PC-9 (cell line): Measurements from ENCODE around the gene MCTP2. TPM values are rescaled to one million over a fixed set of nuclear protein-coding genes. Genes with fewer than 3 reads are reported as not detected.
"Not testable (repeated sequence)": the region's sequence is repeated elsewhere in the genome, so short reads cannot be mapped to it uniquely, and the experiment has no call there.

Source experiments
- BruUV-seq: library from RNA; stranded (reverse); fragments of 400-500 nt; replicated peaks from 2 replicates; lab custom pipeline; 2021; lab: Mats Ljungman, UMichigan
- CTCF ChIA-PET: fragments of 300-600 bp; sonication (Branson Sonifier 250); formaldehyde crosslinking; loops from one replicate; lab custom pipeline; 2022; ENCODE audit warnings: antibody characterized with exemption; lab: Charles Lee
- POLR2A ChIA-PET: fragments of 300-600 bp; sonication (Branson Sonifier 250); formaldehyde crosslinking; loops from one replicate; lab custom pipeline; 2022; ENCODE audit warnings: antibody characterized with exemption; ENCODE audit not compliant: unreplicated experiment; lab: Charles Lee
- DNase-seq, 2 experiments: peaks; one replicate each; pipeline versions ENCODE4 v3.0.0 to v3.0.0-alpha.2; 2015 to 2022; ENCODE audit warnings: mixed read lengths in 1 of 2
- H2AFZ ChIP-seq: fragments of 200-600 bp; sonication (generic); 2 replicates; pipeline ENCODE4 v1.8.1; 2017; ENCODE audit warnings: antibody characterized with exemption
- H3F3A ChIP-seq: fragments of 200-600 bp; sonication (generic); 2 replicates; pipeline ENCODE4 v1.8.1; 2017; ENCODE audit warnings: antibody characterized with exemption, mild to moderate bottlenecking, low read depth; ENCODE audit not compliant: insufficient read depth
- H3K27ac ChIP-seq: fragments of 200-600 bp; sonication (generic); 2 replicates; pipeline ENCODE4 v1.6.1; 2016; ENCODE audit warnings: mixed run types
- H3K27me3 ChIP-seq: fragments of 200-600 bp; sonication (generic); 2 replicates; pipeline ENCODE4 v1.6.1; 2016; ENCODE audit warnings: low read depth, mixed run types; ENCODE audit not compliant: insufficient read depth
- H3K36me3 ChIP-seq: fragments of 200-600 bp; sonication (generic); 2 replicates; pipeline ENCODE4 v1.6.1; 2016; ENCODE audit warnings: low read depth, mixed run types
- H3K4me1 ChIP-seq: fragments of 200-600 bp; sonication (generic); replicated peaks from 2 replicates; pipeline ENCODE4 v1.6.1; 2016; ENCODE audit warnings: mixed run types; ENCODE audit not compliant: insufficient read depth
- H3K4me2 ChIP-seq: fragments of 200-600 bp; sonication (generic); 2 replicates; pipeline ENCODE4 v1.6.1; 2017; ENCODE audit warnings: mixed run types
- H3K4me3 ChIP-seq: fragments of 200-600 bp; sonication (generic); 2 replicates; pipeline ENCODE4 v1.6.1; 2016; ENCODE audit warnings: mixed run types
- H3K79me2 ChIP-seq: fragments of 200-600 bp; sonication (generic); 2 replicates; pipeline ENCODE4 v1.6.1; 2017; ENCODE audit warnings: low read depth, mixed run types
- H3K9me2 ChIP-seq: fragments of 200-600 bp; sonication (generic); 2 replicates; pipeline ENCODE4 v1.8.1; 2017; ENCODE audit warnings: mild to moderate bottlenecking; ENCODE audit not compliant: insufficient read depth
- H3K9me3 ChIP-seq: fragments of 200-600 bp; sonication (generic); 2 replicates; pipeline ENCODE4 v1.8.1; 2016; ENCODE audit warnings: low read depth; ENCODE audit not compliant: insufficient read depth
- H4K20me1 ChIP-seq: fragments of 200-600 bp; sonication (generic); 2 replicates; pipeline ENCODE4 v1.8.1; 2017; ENCODE audit not compliant: insufficient read depth
- CTCF ChIP-seq: fragments of 200-600 bp; sonication (generic); conservative IDR thresholded peaks from 2 replicates; pipeline ENCODE4 v1.6.1; 2017; ENCODE audit warnings: mixed run types, antibody characterized with exemption, mild to moderate bottlenecking, moderate library complexity
- EZH2 ChIP-seq: fragments of 200-600 bp; sonication (generic); IDR thresholded peaks from 2 replicates; pipeline ENCODE4 v1.8.0; 2017; ENCODE audit warnings: antibody characterized with exemption, low read depth
- intact Hi-C: fragments of 100-400 bp; cut with micrococcal nuclease; formaldehyde crosslinking; loops from one replicate; pipeline ENCODE4 v1.10.0; 2022; ENCODE audit not compliant: unreplicated experiment
- total RNA-seq: library from RNA; stranded (reverse); gene quantifications from 2 replicates; pipeline ENCODE4 v1.2.3, GENCODE V29; 2021

Gene MCTP2
- total RNA-seq, 1 experiment from 2014 or later: 5.7 TPM

GRCh38 chr15:94493176-94493575 is 261.8 kb downstream of the MCTP2 start:
- TF ChIP-seq CTCF (no peak), EZH2 (no peak)
- no peak for DNase-seq
- H3K4me3 ChIP-seq: no peak overlapping the region
- no peaks in the 10 kb centered on the region for H3K4me1 ChIP-seq
- H3K27ac ChIP-seq: no peak overlapping the region
- H3K36me3 ChIP-seq: no peaks in the 10 kb centered on the region
- H4K20me1 ChIP-seq: no peaks in the 10 kb centered on the region
- no peak overlapping the region for H2AFZ ChIP-seq
- no peak overlapping the region for H3K4me2 ChIP-seq
- no TSS peak for BruUV-seq
- intact Hi-C loops: no loop called here
- CTCF ChIA-PET: interaction anchor here (0.7 kb wide), 1 partner anchor 18 kb away, joined by 4 read pairs; no protein-coding TSS in a partner anchor
- POLR2A ChIA-PET: no interaction called here
- no peaks in the 10 kb centered on the region for H3K9me3 ChIP-seq
- peaks cover 6% of the 10 kb centered on the region for H3K27me3 ChIP-seq
- no peaks in the 10 kb centered on the region for H3K9me2 ChIP-seq
- H3K79me2 ChIP-seq: no peaks in the 10 kb centered on the region
- H3F3A ChIP-seq: no peaks in the 10 kb centered on the region

DNA sequence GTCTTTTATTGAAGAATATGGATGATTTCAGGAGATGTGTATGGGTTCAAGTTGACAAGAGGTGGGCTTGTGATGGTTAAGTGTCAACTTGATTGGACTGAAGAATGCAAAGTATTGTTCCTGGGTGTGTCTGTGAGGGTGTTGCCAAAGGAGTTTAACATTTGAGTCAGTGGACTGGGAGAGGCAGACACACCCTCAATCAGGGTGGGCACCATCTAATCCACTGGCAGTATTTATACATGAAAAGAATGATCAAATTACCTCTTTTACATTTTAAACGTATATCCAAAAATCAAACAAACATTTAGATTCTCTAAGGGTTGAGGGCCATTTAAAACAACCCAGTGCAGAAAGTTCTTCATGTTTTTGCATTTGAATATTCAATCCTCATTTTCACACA is 262.2 kb downstream of the MCTP2 start:
- H3K4me2 ChIP-seq, H3K27me3 ChIP-seq, POLR2A ChIA-PET, H3K4me3 ChIP-seq, H3F3A ChIP-seq, H2AFZ ChIP-seq, H3K9me2 ChIP-seq, intact Hi-C loops, BruUV-seq, H3K9me3 ChIP-seq, H3K27ac ChIP-seq, H3K36me3 ChIP-seq, H3K79me2 ChIP-seq, H4K20me1 ChIP-seq, DNase-seq, H3K4me1 ChIP-seq: not testable (repeated sequence)
- CTCF ChIA-PET: interaction anchor here (0.7 kb wide), 1 partner anchor 17 kb away, joined by 4 read pairs; no protein-coding TSS in a partner anchor

DNA sequence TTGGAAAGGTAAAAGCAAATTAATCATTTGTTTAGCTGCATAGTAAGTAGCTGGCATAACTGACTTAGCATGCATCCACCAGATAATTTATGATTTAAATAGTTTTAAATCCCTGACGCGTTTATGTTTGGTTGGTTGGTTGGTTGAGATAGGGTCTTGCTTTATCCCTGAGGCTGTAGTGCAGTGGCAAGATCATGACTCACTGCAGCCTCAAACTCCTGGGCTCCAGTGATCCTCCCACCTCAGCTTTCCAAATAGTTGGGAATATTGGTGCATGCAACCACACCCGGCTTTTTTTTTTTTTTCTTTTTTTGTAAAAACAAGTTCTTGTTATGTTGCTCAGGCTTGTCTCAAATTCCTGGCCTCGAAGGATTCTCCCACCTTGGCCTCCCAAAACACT is 263.4 kb downstream of the MCTP2 start:
- POLR2A ChIA-PET: no interaction called here
- no peak for DNase-seq
- H3K36me3 ChIP-seq: no peaks in the 10 kb centered on the region
- H2AFZ ChIP-seq: no peak overlapping the region
- CTCF ChIA-PET: no interaction called here
- BruUV-seq: no TSS peak
- H3F3A ChIP-seq: no peaks in the 10 kb centered on the region
- no peaks in the 10 kb centered on the region for H3K9me2 ChIP-seq
- peaks cover 6% of the 10 kb centered on the region for H3K27me3 ChIP-seq
- TF ChIP-seq EZH2: no peak
- no peak for TF ChIP-seq CTCF
- H4K20me1 ChIP-seq: no peaks in the 10 kb centered on the region
- no peak overlapping the region for H3K4me2 ChIP-seq
- intact Hi-C loops: no loop called here
- no peaks in the 10 kb centered on the region for H3K9me3 ChIP-seq
- no peaks in the 10 kb centered on the region for H3K79me2 ChIP-seq
- H3K4me3 ChIP-seq: no peak overlapping the region
- H3K4me1 ChIP-seq: no peaks in the 10 kb centered on the region
- H3K27ac ChIP-seq: no peak overlapping the region

GRCh38 chr15:94503293-94503692 is 271.9 kb downstream of the MCTP2 start:
- CTCF ChIA-PET: no interaction called here
- Histone ChIP-seq H4K20me1 (no peaks in the 10 kb centered on the region), H3K9me2 (no peaks in the 10 kb centered on the region), H3K9me3 (no peaks in the 10 kb centered on the region), H3K4me3 (no peak overlapping the region), H3K79me2 (no peaks in the 10 kb centered on the region), H3K27me3 (no peaks in the 10 kb centered on the region), H3F3A (no peaks in the 10 kb centered on the region), H3K27ac (no peak overlapping the region), H3K4me2 (no peak overlapping the region), H2AFZ (no peak overlapping the region), H3K4me1 (no peaks in the 10 kb centered on the region), H3K36me3 (no peaks in the 10 kb centered on the region)
- TF ChIP-seq EZH2 (no peak), CTCF (no peak)
- intact Hi-C loops: no loop called here
- no peak for DNase-seq
- POLR2A ChIA-PET: no interaction called here
- BruUV-seq: no TSS peak
